Stimulated activated CD4-positive, alpha-beta T cell treated with anti-CD3 and anti-CD28 coated beads, Interleukin-2, amount 100 ng/mL, for 48 hours (primary cell): ENCODE data around the gene ANKLE1.

ENCODE experiments used
- DNase-seq, 2 donors: peaks; one replicate each; pipeline ENCODE4 v3.0.0-alpha.2; 2020

Gene ANKLE1

DNA sequence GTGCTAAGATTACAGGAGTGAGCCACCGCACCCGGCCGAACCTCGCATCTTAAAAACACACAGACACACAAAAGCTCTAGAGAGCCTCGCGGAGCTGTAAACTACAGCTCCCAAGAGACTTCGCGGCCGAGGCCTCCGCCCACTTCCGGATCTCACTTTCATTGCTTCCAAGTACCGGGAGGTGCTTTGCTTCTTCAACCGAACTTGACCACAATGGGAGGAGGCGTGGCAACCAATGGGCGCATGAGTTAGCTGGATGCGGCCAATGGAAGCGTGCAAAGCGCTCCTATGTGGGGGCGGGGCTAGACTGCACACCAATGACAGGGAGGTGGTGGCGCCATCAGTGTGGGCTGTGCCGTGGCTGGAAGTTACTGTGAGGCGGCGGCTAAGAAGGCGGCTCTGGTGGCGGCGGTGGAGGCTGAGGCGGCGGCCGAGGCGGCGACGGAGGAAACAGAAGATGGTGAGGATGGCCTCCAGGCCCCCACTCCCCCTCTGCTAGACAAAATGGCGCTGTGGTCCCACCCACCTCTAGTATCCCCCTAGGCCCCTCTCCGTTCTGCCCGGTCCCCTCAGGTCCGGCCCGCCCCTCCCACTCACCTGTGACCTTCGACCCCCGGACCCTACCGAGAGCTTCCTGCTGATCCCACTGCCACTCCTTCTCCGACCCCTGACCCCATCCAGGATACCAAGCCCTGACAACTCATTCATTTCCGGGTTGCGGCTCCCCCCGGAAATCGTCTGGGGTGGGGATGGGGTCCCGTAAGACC, 27.7 kb downstream of the ANKLE1 start, which contains the start of gene DDA1:
DDA1 (plus strand) TSS at position 366 of the 767 bp plus-strand sequence; CDS start at position 458, 92 bp downstream.
- peak; percentile 96 to 98 for DNase-seq

DNA sequence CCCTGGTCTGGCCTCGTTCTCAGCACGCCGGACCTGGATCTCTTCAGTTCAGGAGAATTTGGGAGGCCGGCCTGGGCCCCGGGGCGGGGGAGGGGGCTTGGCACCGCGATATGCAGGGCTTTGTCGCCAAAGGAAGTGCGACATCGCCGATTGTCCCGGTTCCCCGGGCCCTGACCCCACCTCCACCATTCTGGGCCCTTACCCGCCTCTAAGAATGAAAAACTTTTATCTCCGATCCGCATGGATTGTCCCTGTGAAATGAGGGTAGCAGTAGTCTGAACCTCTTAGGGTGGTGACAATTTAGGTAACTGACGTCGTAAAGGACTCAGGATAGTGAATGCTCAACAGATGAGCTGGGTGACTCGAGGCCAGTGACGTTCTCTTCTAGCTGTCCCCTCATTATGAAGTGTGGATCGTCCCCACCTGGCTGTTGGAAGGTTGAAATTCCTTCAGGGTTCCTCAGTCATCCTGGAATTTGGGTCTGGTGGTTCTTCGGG, 28.3 kb downstream of the ANKLE1 start:
- DNase-seq: no peak

- no peak for DNase-seq
These were observed 29.9 kb downstream of the ANKLE1 start for GRCh38 chr19:17311455-17312188.

DNA sequence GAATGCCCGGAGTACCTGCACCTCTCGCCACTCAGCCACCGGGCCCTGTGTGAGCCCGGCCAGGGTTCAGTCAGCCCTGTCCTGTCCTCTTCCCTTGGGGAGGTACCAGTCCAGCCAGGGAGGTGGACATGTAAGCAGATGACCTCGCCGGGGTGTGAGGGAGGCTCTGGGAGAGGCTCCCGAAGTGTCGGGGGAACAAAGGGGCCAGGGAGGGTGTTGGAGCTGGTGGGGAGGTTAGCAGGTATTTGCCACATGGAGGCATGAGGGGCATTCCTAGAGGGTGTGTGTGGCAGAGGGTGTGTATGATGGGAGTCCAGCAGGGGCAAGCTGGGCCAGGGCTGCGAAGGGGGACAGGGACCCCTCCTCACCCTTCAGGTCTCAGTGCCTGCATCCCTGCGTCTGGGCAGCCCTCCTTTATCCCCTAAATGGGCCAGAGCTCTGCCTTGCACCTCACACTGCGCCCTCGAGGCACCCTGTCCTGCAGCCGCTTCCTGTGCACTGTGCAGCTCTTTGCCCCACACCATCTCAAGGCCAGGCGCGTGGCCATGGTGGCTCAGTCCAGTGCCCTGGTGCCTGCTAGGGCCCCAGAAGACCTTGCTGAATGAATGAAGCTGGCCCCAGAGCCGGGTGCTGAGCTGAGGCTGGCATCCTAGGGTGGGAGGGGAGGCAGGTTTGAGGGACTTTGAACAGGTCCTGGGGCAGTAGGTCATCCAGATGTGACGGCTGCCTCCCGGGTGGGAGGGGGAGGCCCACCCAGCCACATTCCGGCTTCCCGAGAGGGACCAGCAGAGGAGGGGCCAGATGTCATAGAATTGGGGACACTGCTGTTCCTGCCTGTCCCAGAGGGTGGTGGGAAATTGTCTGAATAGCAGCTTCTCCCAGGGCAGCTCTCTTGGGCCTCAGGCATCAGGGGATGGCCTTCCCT, 30.8 kb downstream of the ANKLE1 start:
- DNase-seq: no peak

DNA sequence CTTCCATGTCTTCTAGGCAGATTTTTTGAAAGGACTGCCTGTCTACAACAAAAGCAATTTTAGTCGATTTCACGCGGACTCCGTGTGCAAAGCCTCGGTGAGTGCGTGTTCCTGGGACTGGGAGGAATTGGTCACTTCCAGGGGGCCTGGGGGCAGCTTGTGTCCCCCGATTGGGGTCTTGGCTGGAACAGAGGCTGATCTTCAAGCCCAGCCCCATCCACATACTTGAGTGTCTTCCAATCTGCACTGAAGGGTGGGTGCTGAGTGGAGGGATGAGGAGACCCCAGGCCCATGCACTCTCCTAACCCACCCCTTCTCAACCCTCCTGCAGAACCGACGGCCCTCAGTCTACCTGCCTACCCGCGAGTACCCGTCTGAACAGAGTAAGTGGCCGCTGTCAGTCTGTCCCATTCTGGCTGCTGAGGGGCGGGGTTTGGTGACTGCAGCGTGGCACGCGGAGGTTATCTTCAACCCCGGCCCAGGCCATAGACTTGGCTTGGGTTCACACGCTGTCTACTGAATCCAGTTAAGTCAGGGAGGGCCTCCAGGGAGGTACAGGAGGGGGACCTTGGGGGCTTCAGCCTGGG, 32.4 kb downstream of the ANKLE1 start:
- no peak for DNase-seq

- no peak for DNase-seq
These were observed 37.3 kb downstream of the ANKLE1 start for GRCh38 chr19:17318966-17319365.

DNA sequence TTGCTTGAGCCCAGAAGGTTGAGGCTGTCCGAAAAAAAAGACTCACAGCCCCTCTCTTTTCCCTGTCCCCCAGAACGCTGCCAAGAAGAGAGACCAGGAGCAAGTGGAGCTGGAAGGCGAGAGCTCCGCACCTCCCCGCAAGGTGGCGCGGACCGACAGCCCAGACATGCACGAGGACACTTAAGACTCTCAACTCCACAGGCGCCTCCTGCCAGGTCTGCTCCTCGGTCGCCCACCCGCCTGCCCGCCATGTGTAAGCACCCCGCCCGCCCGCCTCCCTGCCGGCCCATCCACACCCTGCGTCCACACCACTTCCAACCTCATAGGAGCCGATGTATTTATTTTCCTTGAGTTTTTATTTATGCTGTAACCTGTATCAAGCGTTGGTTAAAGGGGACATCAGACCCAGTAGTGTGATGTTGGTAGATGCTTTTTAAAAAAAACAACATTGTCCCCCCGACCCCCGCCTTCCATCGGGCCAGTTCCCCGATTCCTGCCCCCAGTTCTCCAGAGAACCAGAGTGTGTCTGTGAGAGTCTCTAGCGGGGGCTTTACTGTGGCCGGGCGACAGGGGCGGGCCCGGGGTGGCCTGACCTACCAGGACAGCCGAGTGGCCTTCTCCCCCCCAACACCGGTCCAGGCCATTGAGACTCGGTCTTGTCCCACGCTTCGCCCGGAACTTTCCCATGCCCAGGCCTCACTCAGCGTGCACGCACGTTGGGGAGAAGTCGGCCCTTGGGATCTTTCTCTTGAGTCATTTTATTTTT, 38.0 kb downstream of the ANKLE1 start:
- DNase-seq: no peak

DNA sequence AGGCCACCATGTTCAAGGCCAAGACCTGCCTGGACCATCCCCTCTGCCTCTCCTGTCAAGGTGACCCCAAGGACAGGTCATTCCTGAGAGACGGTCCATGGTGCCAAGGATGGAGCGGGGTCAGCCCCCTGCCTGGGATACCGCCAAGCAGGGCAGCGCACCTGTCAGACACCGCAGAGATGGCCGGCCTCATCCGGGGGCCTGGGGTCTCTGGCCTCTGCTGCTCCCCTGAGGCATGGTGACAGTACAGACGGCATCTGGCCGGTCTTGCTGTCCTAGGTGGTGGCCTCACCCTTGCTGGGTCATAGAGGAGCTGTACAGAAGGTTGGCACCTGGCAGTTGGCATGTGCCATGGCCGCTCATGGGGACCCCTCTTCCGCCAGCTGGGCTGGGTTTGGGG, 38.7 kb downstream of the ANKLE1 start:
- no peak for DNase-seq

DNA sequence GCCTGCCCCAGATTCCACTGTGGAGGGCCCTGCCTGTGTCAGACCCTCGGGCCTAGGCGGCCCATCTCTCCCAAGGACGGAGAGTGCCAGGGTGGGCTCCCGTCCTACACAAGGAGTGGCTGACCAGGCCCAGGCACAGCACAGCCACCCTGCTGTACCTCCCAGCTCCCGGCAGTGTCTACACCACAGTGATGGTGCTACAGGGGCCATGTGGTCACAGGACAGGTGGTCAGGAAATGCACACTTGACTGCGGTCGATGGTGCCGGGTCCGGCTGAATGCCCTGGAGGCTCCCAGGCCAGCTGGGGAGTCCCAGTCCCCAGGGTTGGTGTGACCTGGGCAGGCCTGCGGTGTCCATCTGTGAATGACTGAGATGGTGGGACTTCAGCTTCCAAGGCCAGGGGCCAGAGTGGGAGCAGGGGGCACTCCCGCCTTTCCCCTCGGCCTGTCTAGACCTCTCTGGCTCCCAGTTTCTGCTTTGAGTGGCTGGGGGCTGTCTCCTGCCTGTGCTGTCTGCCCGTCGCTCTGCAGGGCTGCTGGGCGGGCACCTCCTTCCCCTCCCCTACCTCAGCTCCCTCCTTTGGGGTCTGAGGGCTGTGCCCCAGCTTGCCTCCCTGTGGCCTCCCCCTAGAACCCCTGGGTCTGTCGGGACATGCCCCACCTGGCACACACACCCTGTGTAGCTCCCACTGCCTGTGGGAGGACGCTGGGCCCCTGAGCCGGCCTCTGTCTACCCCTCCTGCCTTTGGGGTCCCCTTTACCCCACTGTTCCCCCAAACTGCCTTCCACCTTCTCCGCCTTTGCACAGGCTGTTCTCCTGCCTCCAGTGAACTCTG, 40.2 kb downstream of the ANKLE1 start:
- DNase-seq: no peak

DNA sequence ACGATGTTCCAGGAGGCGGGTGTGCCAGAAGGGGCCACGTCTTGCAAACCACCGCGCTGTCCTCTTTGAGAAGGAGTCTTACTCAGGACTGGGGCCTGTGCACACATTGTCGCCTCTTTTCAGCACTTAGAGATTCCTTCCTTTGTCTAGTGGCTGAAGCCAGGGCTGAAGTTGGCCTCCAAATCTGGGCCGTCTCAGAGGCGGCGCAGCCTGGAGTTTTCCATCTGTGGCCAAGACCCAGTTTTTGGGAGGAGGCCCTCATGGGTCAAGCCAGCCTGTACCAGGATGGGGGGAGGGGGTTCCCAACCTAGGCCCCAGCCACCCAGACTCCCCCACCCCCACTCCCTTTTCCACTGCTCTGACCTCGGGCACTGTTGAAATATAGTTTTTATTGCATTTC, 41.2 kb downstream of the ANKLE1 start:
- DNase-seq: no peak

DNA sequence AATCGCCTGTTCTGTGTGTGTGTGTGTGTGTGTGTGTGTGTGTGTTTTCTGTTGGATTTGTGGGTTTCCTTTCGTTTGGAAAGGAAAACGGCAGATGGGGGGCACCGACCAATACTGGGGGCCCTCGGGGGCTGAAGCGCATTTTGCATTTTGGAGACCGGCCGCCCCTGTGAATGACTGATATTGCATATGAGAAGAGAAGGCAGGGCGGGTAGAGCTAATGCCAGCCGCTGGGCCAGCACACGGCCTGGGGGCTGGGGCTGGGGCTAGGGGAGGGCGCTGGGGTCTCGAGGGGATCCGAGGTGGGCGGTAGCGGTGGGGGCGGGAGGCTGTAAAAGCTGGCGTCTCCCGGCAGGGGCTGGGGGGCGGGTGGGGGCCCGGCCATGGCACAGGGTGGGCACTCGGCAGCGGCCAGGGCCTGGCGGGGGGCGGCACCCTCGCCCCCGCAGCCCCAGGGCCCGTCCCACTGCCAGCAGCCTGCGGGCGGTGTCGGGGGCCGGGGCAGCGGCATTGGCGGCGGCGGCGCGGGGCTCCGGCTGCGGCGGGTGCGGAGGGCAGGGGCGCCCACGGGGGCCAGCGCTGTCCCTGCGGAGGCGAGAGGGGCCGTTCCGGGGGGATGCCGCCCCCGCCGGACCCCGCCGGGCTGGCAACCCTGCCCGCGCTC, 41.7 kb downstream of the ANKLE1 start:
- no peak for DNase-seq

GRCh38 chr19:17323964-17324332, 42.2 kb downstream of the ANKLE1 start:
- DNase-seq: no peak

DNA sequence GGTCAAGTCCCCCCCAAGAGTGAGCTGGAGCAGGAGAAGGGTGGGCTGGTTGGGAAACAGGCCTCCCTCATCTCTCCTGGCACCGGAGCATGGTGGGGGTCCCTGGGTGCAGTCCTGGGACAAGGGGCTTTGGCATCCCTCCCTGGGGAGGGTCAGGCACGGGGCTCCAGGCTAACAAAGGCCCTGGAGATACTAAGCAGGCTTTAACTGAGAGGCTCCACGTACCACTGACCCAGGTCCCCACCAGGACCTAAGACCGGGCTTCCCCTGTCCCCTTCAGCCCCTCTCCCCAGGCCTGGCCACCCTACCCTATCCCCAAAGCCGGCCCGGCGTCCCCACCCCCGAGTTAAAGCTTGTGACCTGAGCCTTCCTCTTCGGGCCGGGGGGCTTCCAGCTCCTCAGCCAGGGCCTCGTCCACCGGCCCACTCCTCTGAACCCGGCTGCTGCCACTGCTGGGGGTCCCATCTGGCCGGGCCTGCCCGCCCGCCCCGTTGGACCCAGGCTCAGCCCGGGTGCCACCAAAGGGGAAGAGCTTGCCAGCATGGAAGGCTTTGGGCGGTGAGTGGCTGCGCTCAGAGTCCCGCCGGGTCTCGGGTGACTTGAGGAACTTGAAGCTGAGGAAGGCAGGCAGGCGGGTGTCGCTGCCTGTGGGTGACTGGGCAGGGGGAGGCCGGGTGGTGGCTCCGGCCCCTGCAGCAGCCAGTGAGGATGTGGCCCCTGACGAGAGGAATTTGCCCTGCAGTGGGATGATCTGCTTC, 42.8 kb downstream of the ANKLE1 start:
- DNase-seq: no peak

DNA sequence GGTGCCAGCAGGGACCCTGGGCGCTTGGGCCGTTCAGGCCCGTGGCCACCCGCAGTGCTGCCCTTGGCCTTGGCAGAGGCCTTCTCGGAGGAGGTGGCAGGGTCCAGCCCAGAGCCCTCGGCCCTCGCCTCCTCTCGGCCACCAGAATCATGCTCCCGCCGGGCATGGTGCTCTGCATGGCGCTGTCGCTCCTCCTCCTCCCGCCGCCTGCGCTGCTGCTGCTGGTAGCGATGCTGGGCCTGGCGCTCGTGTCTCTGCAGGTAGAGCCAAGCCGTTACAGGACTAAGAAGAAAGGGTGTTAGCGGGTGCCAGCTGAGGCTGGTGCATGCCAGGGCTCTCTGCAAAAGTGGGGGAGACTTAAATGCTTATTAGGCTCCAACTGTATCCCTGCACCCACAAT, 43.4 kb downstream of the ANKLE1 start:
- no peak for DNase-seq

DNA sequence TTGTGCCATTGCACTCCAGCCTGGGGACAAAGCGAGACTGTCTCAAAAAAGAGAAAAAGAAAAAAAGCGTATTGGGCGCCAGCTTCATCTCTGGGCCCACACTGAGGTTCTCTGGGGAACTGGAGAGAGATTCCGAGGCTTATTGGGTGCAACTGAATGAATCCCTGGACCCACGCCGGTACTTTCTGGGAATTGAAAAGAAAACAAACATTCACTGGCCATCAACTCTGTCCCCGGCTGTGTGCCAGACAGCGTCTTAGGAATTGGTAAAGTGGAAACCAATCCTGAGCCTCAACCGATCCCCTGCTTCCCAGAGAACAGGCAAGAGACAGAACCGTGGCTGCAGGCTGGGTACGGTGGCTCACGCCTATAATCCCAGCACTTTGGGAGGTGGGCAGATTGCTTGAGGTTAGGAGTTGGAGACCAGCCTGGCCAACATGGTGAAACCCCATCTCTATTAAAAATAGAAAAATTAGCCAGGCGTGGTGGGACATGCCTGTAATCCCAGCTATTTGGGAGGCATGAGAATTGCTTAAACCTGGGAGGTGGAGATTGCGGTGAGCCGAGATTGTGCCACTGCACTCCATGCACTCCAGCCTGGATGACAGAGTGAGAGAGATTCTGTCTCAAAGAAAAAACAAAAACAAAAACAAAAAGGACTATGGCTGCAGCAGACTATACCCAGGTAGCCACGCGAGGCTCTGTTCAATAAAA, 44.3 kb downstream of the ANKLE1 start:
- DNase-seq: no peak

GRCh38 chr19:17326595-17326966, 44.9 kb downstream of the ANKLE1 start:
- no peak for DNase-seq

- no peak for DNase-seq
These were observed 45.5 kb downstream of the ANKLE1 start for GRCh38 chr19:17327068-17327653.
